GM18508 (cell line): Measurements from ENCODE around the gene THAP2.

ENCODE experiments used
- ATAC-seq: cut with Tn5 transposase; IDR thresholded peaks from one replicate; pipeline ENCODE4 v1.9.1; 2021; ENCODE audit warnings: moderate number of reproducible peaks; ENCODE audit not compliant: insufficient read depth, unreplicated experiment

Gene THAP2

GRCh38 chr12:71663561-71664410, at the start of gene THAP2, which contains the start of gene ZFC3H1:
TSS of gene THAP2 (plus strand) at chr12:71664301. CDS start at chr12:71664510, 209 bp downstream.
TSS of gene ZFC3H1 (minus strand) at chr12:71663848. CDS start at chr12:71663610, 238 bp downstream.
- ATAC-seq: peak; percentile 93

DNA sequence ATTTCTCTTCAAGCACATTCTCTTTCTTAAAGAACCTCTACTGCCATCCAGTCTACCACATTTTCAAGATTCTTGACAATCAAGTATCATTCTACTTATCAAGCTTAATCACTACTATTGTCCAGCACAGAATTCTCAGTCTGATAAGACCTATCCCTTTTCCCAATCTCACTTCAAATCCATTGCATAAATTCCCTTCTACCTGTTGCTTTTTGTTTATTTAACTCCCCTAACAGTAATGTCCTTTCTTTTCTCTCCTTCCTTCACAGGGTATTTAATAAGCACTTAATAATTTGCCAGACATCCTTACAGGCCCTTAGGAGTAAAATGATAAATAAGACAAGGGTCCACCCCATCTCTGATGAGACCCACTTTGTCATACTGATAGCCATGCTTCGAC, 42.2 kb upstream of the THAP2 start:
- ATAC-seq: no peak

- ATAC-seq: no peak
These were observed 38.6 kb upstream of the THAP2 start for GRCh38 chr12:71625476-71625875.

DNA sequence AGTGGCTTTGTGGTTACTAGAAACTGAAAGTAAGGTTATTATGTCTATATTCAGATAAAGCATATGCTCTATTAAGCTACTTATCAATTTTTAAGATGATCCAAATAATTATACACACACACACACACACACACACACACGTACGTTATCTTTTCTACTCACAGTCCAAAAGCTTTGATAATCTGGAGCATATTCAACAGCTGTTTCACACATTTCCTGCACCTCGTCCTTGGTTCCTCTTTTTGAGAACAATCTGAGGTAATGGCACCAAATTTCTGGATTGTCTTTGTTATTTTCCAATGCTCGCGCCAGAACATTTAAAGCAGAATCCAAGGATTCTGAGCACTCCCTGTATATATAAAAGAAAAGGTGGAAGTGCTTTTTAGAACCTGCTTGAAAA, 38.0 kb upstream of the THAP2 start:
- ATAC-seq: no peak

DNA sequence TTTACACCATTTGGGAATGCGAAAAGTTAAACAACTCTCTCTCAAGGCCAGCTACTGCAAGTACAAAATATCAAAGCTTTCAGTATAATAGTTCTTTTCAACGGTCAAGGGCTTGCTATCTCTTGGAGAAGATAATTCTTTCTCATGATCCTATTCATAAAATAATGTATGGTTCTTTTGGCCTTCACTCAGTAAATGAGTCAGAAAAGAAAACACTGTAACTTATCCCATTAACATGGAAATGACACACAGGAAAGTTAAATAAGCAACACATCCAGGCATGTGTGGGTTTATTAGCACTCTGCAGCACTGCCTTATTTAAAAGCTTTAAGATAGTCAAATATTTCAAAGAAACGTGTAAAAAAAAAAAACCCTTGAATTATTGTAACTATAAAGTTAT, 37.3 kb upstream of the THAP2 start:
- no peak for ATAC-seq

GRCh38 chr12:71627438-71628002, 36.6 kb upstream of the THAP2 start:
- ATAC-seq: no peak

DNA sequence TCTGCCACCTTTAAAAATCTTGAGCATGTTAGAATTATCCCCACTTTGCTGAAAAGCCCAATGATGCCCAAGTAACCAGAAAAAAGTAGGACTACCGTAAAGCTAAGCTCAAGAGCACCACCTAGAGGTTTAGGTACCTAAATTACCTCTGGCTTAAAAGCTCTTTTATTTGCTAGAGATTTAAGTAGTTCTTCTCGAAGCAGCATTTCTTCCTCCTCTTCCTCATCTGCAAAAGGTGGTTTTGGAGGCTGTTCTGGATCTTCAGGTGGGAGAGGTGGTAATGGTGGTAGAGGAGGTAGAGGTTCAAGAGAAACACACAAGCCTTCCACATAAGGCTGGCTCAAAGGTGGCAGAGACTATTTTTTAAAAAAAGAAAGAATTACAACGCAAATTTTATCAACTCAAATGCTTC, 27.4 kb upstream of the THAP2 start:
- no peak for ATAC-seq

- no peak for ATAC-seq
These were observed 25.6 kb upstream of the THAP2 start for GRCh38 chr12:71638499-71638898.

DNA sequence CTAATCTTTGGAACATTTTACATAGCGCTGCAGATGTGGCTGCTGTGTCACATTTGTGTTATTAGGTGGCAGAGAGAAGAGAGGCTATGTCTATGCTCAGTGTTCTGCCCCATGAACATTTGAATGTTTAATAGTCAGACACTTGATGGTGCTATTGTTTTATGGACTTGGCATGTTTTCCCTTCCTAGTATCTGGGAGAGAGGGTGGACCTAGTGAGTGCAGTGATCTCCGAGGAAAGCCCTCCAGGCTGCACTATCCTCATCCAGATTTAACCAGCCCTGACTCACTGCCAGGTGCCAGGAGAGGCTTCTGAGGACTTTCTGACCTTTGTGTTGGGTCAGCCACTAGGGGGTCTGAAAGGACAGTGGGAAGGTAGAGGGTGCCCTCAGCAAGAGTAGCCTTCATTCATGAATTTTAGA, 24.8 kb upstream of the THAP2 start:
- no peak for ATAC-seq

GRCh38 chr12:71640316-71640715, 23.8 kb upstream of the THAP2 start:
- ATAC-seq: no peak

GRCh38 chr12:71641390-71641789, 22.7 kb upstream of the THAP2 start:
- no peak for ATAC-seq

GRCh38 chr12:71642264-71642663, 21.8 kb upstream of the THAP2 start:
- ATAC-seq: no peak

DNA sequence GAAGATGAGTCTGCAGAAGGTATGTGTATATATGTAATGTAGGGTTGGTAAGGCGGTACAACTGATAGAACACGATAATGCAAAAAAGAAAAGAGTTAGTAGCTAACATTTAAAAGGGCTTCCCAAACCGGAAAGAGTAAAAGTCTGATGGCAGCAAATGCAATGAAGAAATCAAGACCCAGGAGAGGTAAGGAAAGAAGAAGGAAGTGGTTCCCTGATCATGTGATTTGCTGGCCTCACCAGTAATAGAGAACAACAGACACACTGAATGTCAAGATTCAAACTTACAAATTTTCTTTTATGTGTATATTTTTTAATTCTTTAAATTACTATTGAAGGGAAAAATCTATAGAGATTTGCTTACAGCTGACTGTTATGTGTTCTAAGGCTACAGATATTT, 18.8 kb upstream of the THAP2 start:
- no peak for ATAC-seq

GRCh38 chr12:71646512-71646911, 17.6 kb upstream of the THAP2 start:
- no peak for ATAC-seq

GRCh38 chr12:71648537-71648936, 15.6 kb upstream of the THAP2 start:
- no peak for ATAC-seq

DNA sequence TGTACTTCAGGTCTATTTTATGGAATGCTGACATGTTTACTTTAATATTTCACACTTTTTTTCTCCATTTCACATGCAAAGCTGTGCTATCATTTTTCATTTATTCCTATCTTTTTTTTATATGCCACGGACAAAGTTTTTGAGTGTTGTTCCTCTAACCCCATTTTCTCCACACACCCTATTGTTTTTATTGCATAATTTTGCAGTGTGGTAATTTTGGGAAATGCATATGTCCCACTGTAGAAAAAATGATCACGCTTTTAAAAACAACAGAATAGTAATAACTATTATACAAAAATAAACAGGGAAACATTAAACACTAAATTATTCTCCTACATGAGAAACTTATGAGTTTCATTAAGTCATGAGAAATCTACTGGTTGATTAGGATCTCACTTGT, 14.7 kb upstream of the THAP2 start:
- no peak for ATAC-seq

GRCh38 chr12:71652656-71653055, 11.4 kb upstream of the THAP2 start:
- ATAC-seq: no peak

- no peak for ATAC-seq
These were observed 11.0 kb upstream of the THAP2 start for GRCh38 chr12:71653137-71653536.

DNA sequence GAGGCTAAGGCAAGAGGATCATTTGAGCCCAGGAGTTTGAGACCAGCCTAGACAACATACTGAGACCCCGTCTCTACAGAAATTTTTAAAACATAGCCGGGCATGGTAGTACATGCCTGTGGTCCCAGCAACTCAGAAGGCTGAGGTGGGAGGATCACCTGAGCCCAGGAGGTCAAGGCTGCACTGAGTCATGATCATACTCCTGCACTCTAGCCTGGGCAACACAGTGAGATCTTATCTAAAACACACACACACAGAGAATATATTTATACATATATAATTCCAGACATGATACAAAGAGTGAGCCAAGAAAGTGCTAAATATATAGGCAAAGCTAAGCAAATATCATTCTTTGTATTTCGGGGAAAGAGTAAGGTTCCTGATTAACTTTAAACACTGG, 9.9 kb upstream of the THAP2 start:
- ATAC-seq: no peak

DNA sequence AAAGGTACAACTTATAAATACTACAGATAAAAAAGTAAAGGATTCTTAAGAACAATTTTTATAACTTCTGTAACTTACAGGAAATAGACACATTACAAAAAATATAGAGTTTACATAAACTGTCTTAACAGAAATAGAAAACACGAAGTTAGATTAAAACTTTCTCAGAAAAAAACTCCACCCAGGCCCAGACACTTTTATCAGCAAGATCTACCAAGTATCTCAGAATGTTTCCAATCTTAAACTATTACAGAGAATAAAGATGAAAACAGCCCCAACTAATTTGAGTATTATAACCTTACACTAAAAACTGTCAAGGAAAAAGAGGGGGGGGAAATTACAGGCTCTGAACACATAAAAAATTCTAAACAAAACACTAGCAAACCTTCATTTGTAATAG, 8.6 kb upstream of the THAP2 start:
- no peak for ATAC-seq

DNA sequence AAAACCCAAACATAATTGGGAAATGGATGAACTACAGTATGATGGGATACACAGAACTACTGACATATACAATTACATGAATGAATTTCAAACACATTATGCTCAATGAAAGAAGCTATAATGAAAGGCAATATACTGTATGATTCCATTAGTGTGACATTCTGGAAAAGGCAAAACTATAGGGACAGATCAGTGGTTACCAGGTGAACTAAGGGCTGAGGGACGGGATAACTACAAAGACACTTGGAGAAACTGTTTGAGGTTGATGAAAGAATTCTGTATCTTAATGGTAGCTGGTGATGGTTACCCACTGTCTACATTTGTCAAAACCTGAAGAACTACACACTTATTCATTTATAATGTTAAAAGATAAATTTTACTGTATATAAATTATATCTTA, 8.2 kb upstream of the THAP2 start:
- ATAC-seq: no peak

DNA sequence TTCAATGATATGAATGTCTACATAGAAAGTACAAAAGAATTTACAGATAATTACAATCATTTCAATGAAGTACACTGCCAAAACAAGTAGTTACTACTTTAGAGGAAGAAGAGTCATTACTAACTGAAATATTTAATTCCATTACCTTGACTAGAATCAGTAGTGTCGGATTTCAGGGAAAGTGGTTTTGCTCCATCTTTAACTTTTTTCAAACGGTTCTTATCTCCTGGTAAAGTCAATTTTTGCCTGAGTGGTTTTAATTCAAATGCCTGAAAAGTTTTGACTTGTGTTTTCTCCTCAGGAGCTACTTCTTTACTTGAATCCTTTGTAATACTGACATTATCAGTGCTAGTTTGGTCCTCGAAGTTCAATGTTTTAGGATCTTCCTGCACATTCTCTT, 7.4 kb upstream of the THAP2 start:
- ATAC-seq: no peak
